Karpas-422 (cell line): ENCODE results near the gene ACOT12. TPM values are rescaled to one million over a fixed set of nuclear protein-coding genes. Genes with fewer than 3 reads are reported as not detected.
"Not testable (repeated sequence)": the region's sequence is repeated elsewhere in the genome, so short reads cannot be mapped to it uniquely, and the experiment has no call there.

Source experiments
- DNase-seq: peaks from one replicate; pipeline ENCODE4 v3.0.0-alpha.2; 2015
- H2AFZ ChIP-seq: fragments of 200-600 bp; sonication (generic); 2 replicates; pipeline ENCODE4 v1.6.1; 2014; ENCODE audit warnings: antibody characterized with exemption, low read length, mixed read lengths
- H3K27ac ChIP-seq: fragments of 200-600 bp; sonication (generic); 2 replicates; pipeline ENCODE4 v1.5.1; 2014; ENCODE audit warnings: mild to moderate bottlenecking, low read length, moderate library complexity
- H3K27me3 ChIP-seq: fragments of 200-600 bp; sonication (generic); 2 replicates; pipeline ENCODE4 v1.6.1; 2014; ENCODE audit warnings: low read length, mixed read lengths
- H3K36me3 ChIP-seq: fragments of 200-600 bp; sonication (generic); 2 replicates; pipeline ENCODE4 v1.6.1; 2014; ENCODE audit warnings: low read length, mixed read lengths; ENCODE audit not compliant: insufficient read depth
- H3K4me1 ChIP-seq: fragments of 200-600 bp; sonication (generic); 2 replicates; pipeline ENCODE4 v1.6.1; 2014; ENCODE audit warnings: mild to moderate bottlenecking, low read length, mixed read lengths
- H3K4me2 ChIP-seq: fragments of 200-600 bp; sonication (generic); 2 replicates; pipeline ENCODE4 v1.6.1; 2014; ENCODE audit warnings: low read length, low read depth, mild to moderate bottlenecking; ENCODE audit not compliant: poor library complexity, severe bottlenecking
- H3K4me3 ChIP-seq: fragments of 200-600 bp; sonication (generic); 2 replicates; pipeline ENCODE4 v1.5.1; 2014; ENCODE audit warnings: mild to moderate bottlenecking, antibody characterized with exemption, low read length, mixed read lengths
- H3K79me2 ChIP-seq: fragments of 200-600 bp; sonication (generic); 2 replicates; pipeline ENCODE4 v1.6.1; 2014; ENCODE audit warnings: mild to moderate bottlenecking, low read length, mixed read lengths
- H3K9ac ChIP-seq: fragments of 200-600 bp; sonication (generic); 2 replicates; pipeline ENCODE4 v1.6.0; 2014; ENCODE audit warnings: low read length
- H3K9me2 ChIP-seq: fragments of 200-600 bp; sonication (generic), shearing (Covaris generic); replicated peaks from 2 replicates; pipeline ENCODE4 v1.6.0; 2014; ENCODE audit warnings: mild to moderate bottlenecking, low read length, moderate library complexity; ENCODE audit not compliant: insufficient read depth
- H3K9me3 ChIP-seq: fragments of 300-700, 200-600 bp; sonication (generic); 2 replicates; pipeline ENCODE4 v1.6.1; 2014; ENCODE audit warnings: low read length, mixed read lengths
- H4K20me1 ChIP-seq: fragments of 200-600 bp; sonication (generic); 2 replicates; pipeline ENCODE4 v1.6.1; 2014; ENCODE audit warnings: mild to moderate bottlenecking, antibody characterized with exemption, low read length, low read depth; ENCODE audit not compliant: insufficient read depth
- total RNA-seq: library from RNA; depleted of rRNA; stranded (reverse); fragments of >200 nt; shearing (Covaris generic); gene quantifications from 2 replicates; pipeline ENCODE4 v1.2.3, GENCODE V29; 2014; ENCODE audit warnings: low replicate concordance

Gene ACOT12
- total RNA-seq, 1 experiment from 2014 or later, result 0.26 TPM

DNA sequence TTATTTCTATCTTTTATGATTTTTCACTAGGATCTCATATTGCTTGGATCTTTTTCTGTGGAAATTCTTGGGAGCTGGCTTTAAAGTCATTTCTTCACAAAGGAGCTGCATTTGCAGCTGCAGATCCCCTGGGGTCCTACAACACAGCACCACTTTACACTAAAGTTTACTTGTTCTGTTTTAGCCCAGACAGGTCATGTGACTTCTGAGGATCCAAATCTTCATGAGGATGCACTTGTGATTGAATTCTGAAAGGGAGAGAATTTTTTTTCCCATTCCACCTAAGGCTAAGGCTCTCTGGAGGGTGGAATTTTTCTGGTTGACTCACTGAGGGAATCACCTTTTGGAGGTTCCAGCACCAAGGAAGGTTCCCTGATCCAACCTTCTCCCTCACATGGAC, 43.4 kb downstream of the ACOT12 start:
- Histone ChIP-seq H2AFZ (no peak overlapping the region), H3K9me3 (no peaks in the 10 kb centered on the region), H3K36me3 (no peaks in the 10 kb centered on the region), H3K4me2 (no peak overlapping the region), H3K79me2 (no peaks in the 10 kb centered on the region), H3K27ac (no peak overlapping the region), H3K4me3 (no peak overlapping the region), H3K4me1 (no peaks in the 10 kb centered on the region), H3K9me2 (no peaks in the 10 kb centered on the region), H3K9ac (no peak overlapping the region), H3K27me3 (no peaks in the 10 kb centered on the region), H4K20me1 (no peaks in the 10 kb centered on the region)
- no peak for DNase-seq

DNA sequence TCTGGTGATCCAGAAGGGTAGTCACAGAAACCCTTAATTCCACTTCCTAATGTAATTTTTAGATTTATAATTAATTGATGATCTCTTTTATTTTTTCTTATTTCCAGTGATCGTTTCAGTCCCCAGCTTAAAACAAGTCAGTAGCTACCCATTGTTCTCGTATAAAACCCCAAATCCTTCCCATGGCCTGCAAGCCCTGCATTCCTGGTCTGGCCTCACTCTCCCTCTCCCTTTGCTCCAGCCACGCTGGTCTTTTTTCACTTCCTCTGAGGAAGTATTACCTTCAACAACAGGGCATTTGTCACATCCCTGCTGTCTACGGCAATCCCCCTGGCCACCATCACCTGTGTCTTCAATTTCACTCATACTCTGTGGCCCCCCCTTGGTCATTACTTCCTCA, 44.8 kb downstream of the ACOT12 start:
- Histone ChIP-seq H3K36me3 (no peaks in the 10 kb centered on the region), H2AFZ (no peak overlapping the region), H3K4me2 (no peak overlapping the region), H3K9me2 (no peaks in the 10 kb centered on the region), H3K79me2 (no peaks in the 10 kb centered on the region), H3K9me3 (no peaks in the 10 kb centered on the region), H3K4me3 (no peak overlapping the region), H3K27me3 (no peaks in the 10 kb centered on the region), H3K4me1 (no peaks in the 10 kb centered on the region), H4K20me1 (no peaks in the 10 kb centered on the region), H3K27ac (no peak overlapping the region), H3K9ac (no peak overlapping the region)
- no peak for DNase-seq

DNA sequence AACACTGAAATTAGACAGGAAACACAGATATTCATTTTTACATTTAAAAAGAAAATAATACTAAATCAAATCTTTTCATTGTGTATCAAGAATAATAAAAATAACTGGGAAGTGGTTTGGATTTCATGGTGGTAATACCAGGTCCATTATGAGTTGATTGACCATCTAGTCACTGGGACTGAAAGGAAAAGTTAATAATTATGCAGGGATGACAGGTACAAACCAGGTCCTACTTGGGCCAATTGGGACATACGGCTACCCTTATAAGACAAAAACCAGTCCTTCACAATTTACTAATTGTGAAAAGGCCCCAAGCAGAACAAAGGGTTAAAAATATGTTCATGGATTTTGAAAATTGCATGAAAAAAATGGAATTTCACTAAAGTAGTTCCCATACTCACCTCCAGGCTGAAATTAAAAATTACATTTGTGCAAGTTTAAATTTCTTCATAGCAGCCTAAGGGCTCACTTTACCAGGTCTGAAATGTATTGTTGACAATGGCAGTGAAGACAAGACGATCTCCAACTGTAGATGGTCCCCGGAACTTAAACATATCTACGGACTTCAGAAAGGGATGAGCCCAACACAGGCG, 48.4 kb downstream of the ACOT12 start:
- H3K27me3 ChIP-seq, result no peaks in the 10 kb centered on the region
- no peaks in the 10 kb centered on the region for H3K9me3 ChIP-seq
- H2AFZ ChIP-seq, result no peak overlapping the region
- no peaks in the 10 kb centered on the region for H3K4me1 ChIP-seq
- no peak overlapping the region for H3K4me2 ChIP-seq
- no peaks in the 10 kb centered on the region for H4K20me1 ChIP-seq
- no peak overlapping the region for H3K4me3 ChIP-seq
- H3K79me2 ChIP-seq, result no peaks in the 10 kb centered on the region
- DNase-seq, result no peak
- no peak overlapping the region for H3K27ac ChIP-seq
- H3K9me2 ChIP-seq, result no peaks in the 10 kb centered on the region
- no peaks in the 10 kb centered on the region for H3K36me3 ChIP-seq
- H3K9ac ChIP-seq, result no peak overlapping the region

DNA sequence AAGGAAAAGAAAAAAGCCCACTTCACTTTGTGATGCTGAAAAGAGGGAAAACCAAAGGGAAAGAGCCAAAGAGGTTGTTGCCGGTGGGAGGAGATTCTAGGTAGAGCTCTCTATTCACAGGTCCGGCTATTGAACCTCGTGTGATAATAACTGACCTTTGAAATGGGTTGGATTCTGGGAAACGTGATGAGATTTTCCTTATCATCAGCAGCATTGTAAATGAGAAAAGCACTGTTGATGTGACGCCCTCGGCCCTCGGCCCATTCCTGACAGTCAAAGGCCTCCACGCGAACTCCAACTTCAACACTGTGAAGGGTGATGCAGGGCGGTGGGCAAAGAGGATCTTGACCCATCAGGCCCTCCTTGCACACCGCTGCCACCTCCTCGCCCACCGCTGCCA, 49.2 kb downstream of the ACOT12 start:
- no peaks in the 10 kb centered on the region for H3K9me3 ChIP-seq

DNA sequence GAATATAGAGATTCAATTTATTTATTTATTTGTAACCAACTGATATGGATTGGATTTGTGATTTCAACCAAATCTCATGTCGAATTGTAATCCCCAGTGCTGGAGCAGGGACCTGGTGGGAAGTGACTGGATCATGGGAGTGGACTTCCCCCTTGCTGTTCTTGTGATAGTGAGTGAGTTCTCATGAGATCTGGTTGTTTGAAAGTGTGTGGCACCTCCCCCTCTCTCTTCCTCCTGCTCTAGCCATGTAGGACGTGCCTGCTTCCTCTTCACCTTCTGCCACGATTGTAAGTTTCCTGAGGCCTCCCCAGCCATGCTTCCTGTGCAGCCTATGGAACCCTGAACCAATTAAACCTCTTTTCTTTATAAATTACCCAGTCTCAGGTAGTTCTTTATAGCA, 55.7 kb downstream of the ACOT12 start:
- H3K27me3 ChIP-seq, DNase-seq, H3K9me3 ChIP-seq, H3K4me2 ChIP-seq, H3K4me1 ChIP-seq, H3K36me3 ChIP-seq, H3K79me2 ChIP-seq, H4K20me1 ChIP-seq, H3K27ac ChIP-seq, H3K4me3 ChIP-seq, H2AFZ ChIP-seq, H3K9ac ChIP-seq, H3K9me2 ChIP-seq: not testable (repeated sequence)

More for the DNA sequence above, 49.2 kb downstream of the ACOT12 start:
- Histone ChIP-seq H3K9me2 (no peaks in the 10 kb centered on the region), H3K9ac (no peak overlapping the region), H2AFZ (no peak overlapping the region), H3K27ac (no peak overlapping the region), H3K4me2 (no peak overlapping the region), H3K79me2 (no peaks in the 10 kb centered on the region), H3K4me1 (no peaks in the 10 kb centered on the region), H4K20me1 (no peaks in the 10 kb centered on the region), H3K36me3 (no peaks in the 10 kb centered on the region), H3K27me3 (no peaks in the 10 kb centered on the region), H3K4me3 (no peak overlapping the region)
- DNase-seq, result no peak

DNA sequence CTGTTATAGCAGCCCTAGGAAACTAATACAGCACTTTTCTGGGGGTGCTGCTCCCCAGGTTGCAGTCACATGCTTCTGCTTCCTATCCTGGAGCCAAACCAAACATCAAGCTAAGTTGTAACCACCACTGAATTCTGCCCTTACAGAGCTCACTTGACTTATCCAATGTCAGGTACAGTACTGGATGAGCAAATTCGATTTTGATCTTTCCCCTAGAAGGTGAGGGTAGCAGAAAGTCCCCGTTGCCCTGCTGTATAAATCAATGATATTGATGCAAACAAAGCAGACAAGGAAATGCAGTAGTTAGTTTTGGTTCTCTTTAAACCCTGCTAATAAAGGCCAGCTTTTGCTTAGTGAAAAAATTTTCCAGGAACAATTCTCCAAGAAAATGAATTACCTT, 56.1 kb downstream of the ACOT12 start:
- no peak overlapping the region for H2AFZ ChIP-seq
- no peaks in the 10 kb centered on the region for H4K20me1 ChIP-seq
- no peaks in the 10 kb centered on the region for H3K79me2 ChIP-seq
- H3K9me3 ChIP-seq, result no peaks in the 10 kb centered on the region
- no peaks in the 10 kb centered on the region for H3K4me1 ChIP-seq
- H3K4me2 ChIP-seq, result no peak overlapping the region
- H3K9ac ChIP-seq, result no peak overlapping the region
- no peak overlapping the region for H3K27ac ChIP-seq
- no peak overlapping the region for H3K4me3 ChIP-seq
- no peaks in the 10 kb centered on the region for H3K9me2 ChIP-seq
- no peaks in the 10 kb centered on the region for H3K36me3 ChIP-seq
- no peak for DNase-seq
- H3K27me3 ChIP-seq, result no peaks in the 10 kb centered on the region

DNA sequence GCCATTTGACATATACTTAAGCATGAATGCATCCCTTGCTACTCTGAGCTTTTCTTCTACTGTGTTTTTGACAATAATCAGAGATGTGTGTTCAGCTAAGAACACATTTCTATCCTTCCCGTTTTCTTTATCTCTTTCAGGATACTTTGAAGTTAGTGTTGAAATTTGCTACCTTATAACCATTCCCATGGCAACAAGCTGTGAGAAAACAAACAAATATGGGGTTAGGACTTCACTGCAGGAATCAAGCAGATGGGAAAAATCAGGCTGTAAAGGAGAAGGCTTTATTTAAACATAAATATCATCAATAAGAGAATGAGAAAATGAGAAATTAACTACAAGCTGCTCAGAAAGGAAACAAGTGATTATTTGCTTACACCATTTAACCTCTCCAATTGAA, 57.4 kb downstream of the ACOT12 start:
- no peak overlapping the region for H3K27ac ChIP-seq
- H3K4me3 ChIP-seq, result no peak overlapping the region
- H3K79me2 ChIP-seq, result no peaks in the 10 kb centered on the region
- no peak overlapping the region for H2AFZ ChIP-seq
- H3K9ac ChIP-seq, result no peak overlapping the region
- H3K9me3 ChIP-seq, result no peaks in the 10 kb centered on the region
- H3K4me2 ChIP-seq, result no peak overlapping the region
- DNase-seq, result no peak
- H3K36me3 ChIP-seq, result no peaks in the 10 kb centered on the region
- no peaks in the 10 kb centered on the region for H3K9me2 ChIP-seq
- no peaks in the 10 kb centered on the region for H3K27me3 ChIP-seq
- H3K4me1 ChIP-seq, result no peaks in the 10 kb centered on the region
- H4K20me1 ChIP-seq, result no peaks in the 10 kb centered on the region

DNA sequence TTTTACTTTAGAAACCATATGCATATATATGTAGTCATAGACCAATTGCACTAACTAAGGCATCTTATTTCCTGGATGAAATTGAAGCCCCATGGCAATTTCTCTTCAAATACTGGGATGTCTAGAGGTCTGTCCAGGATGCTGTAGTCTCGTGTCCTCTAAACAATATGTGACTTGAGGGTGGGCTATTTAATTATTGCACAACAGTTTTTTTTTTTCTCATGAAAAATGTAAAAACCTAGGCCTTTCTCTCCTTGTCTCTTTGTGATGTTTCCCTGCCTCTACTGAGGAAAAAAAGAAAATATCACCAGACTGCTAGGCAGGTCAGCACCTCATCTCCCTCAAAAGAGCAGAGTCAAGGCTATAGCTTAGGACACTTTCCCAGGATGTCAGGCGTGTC, 58.0 kb downstream of the ACOT12 start:
- Histone ChIP-seq H3K4me3 (no peak overlapping the region), H3K9me2 (no peaks in the 10 kb centered on the region), H3K4me1 (no peaks in the 10 kb centered on the region), H4K20me1 (no peaks in the 10 kb centered on the region), H3K79me2 (no peaks in the 10 kb centered on the region), H3K4me2 (no peak overlapping the region), H3K9me3 (no peaks in the 10 kb centered on the region), H2AFZ (no peak overlapping the region), H3K9ac (no peak overlapping the region), H3K36me3 (no peaks in the 10 kb centered on the region), H3K27ac (no peak overlapping the region), H3K27me3 (no peaks in the 10 kb centered on the region)
- DNase-seq, result no peak
